CD4-positive, alpha-beta T cell treated with Interleukin-15 for 1 hour (primary cell): ENCODE measurements around the gene BCAP29.

Experiments
- DNase-seq: peaks from one replicate; pipeline ENCODE4 v3.0.0-alpha.2; 2020

BCAP29 gene

DNA sequence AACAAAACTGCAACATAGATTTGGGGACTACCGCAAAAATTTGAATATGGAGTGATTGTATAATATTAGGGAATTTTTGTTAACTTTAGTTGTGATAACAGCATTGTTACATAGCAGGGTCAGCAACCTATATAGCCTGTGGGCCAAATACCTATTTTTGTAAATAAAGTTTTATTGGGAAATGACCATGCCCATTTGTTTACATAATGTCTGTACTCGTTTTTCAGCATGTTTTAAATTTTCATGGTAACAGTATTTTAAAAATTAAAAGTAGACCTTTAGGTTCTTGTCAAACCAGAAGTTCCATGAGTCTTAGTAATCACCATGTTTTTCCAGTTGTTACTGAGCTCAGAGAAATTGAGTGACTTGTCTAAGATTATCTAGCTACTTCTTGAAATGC is 4.7 kb downstream of the BCAP29 start:
- DNase-seq = no peak

DNA sequence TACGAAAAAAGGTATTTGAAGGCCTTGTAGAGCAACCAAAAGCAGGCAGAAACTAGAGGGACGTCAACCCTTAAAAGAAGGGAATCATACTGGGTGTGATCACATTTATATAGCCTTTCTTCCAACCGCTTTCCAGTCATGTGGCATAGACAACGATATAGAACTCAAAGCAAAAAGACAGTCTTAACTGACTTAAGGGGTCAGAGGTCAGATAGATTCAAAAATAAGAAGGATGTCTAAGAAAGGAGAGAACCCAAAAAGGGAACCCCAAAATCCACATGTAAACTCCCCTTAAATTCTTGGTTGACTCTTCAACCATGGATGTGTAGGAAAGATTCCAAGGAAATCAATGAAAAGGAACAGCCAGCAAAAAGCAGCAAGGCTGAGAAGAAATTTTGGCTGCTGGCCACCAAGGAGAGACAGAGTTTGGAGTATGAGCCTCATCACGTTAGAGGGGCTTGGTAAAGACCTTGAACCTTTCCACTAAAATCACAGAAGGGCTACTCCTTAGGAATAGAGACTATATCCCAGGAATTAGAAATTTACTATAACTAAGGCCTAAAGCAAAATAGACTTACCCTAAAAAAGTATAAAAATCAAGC is 8.6 kb downstream of the BCAP29 start:
- DNase-seq = no peak

DNA sequence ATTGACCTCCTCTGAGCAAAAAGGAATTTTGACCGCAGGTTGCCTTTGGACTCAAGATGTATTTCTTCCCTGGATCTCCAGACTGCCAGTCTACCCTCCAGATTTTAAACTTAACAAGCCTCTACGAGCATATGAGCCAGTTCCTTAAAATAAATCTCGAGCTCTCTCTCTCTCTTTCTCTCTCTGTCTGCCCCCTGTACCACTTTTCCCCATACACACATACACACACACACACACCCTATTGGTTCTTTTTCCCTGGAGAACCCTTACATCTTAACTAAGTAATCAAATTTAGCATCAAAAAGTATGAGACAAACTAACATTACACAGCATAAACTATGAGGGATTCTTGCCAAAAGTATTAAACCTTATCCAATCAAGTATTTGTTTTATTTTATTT is 11.4 kb downstream of the BCAP29 start:
- DNase-seq = no peak

DNA sequence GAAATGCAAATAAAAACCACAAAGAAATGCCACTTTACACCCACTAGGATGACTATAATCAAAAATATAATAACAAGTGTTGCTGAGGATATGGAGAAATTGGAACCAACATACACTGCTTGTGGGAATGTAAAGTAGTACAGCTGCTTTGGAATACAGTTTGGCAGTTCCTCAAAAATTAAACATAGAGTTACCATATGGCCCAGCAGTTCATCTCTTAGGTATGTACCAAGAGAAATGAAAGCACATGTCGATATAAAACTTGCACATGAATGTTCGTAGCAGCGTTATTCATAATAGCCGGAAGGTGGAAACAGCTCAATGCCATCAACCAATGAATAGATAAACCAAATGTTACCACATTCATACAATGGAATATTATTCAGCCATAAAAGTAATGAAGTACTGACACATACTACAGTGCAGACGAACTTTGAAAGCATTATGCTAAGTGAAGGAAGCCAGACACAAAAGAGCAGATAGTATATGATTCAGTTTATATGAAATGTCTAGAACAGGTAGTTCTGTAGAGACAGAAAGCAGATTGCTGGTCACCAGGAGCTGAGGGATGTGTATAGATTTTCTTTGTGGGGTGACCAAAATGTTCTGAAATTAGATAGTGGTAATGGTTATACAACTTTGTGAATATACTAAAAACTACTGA is 12.4 kb downstream of the BCAP29 start:
- no peak for DNase-seq

- DNase-seq = no peak
Measured at GRCh38 chr7:107593025-107593410, 13.0 kb downstream of the BCAP29 start.

DNA sequence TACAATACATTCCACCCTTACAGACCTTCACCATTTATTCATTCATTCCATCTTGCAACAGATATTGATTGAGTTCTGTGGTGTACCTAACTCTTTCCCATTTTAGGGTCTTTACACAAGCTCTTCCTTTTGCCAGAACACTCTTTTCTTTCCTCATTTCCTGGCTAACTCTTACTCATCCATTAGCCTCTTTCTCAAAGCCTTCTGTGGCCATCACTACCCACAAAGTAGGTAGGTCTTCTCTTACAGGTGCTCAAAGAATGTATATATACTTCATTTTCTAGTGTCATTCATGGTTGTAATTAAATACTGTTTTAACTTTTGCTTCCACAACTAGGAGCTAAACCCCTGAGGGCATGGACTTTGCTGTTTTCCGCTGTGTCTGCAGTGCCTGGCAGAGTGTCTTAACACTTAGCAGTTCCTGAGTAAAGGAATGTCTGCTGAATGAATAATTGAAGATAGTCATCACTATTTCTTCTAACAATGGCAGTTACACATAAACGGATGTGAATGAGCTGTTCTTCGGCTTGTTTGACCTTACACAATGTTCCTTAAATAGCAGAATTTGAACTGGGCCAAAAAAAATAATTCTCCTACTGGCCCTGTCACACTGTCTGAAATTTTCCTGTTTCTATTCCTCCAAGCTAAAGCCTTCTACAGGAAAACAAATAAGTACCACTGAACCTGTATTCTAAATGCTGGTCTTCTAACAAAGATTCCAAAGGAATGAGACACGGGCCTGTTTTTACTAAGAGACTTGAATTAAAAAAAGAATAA is 15.1 kb downstream of the BCAP29 start:
- no peak for DNase-seq

DNA sequence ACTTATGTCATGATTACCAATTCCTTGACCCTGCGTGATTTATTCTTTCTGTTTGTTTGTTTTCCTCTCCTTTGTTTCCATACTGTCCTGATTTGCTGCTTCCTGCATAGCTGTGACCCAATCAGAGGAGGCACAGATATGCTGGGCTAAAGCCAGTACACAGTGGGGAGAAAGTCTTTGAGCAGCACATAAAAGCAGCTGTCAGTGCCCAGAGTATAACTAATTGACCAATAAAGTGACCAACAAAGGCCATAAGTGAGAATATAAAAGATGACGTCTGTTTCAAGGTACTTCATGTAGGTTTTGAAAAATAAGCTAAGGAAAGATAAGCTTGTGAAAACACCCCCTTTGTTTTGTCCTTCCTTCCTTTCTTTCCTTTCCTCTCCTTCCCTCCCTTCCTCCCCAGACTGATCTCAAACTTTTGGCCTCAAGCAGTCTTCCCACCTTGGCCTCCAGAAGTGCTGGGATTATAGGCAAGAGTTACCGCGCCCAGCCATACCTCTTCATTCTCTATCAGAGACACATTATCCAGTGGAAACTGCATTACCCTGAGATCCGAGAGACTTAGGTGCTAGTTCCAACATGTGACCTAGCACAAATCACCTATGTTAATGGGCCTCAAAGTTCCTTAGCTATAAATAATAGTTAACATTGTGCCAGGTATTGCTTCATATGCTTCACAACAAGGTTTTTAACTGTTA is 17.0 kb downstream of the BCAP29 start:
- no peak for DNase-seq

DNA sequence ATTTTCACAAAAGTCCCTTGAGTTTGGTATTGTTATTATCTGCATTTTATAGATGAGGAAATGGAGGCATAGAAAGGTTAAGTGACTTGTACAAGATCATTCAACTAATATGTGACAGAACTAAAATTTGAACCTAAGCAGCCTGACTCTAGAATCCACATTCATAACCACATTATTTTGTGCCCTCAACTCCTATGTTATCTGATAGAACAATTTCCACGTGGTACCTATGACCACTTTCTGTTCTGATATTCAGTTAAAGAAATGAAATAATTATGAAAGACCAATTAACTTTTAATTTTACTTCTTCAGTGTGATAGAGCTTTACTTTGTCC is 17.5 kb downstream of the BCAP29 start:
- no peak for DNase-seq

GRCh38 chr7:107597953-107598352 is 17.9 kb downstream of the BCAP29 start:
- DNase-seq = no peak

GRCh38 chr7:107599262-107599661 is 19.2 kb downstream of the BCAP29 start:
- no peak for DNase-seq

DNA sequence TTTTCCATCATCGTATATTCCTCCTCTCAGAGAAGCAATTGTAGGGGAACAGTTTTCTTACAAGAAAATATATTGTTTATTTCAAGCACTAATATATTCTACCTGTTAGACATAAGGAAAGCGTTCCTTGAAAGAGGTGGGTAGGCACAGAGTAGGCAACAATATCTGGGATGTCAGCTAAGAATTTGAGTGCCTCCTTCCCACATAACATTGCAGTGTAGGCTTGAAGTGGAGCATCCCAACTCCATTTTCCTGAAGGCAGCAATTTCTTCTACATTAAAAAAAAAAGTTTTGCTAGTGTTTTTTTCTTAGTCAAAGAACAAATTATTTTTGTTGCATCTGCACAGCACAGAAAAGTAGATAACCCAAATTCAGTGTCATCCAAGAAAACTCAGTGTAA is 20.8 kb downstream of the BCAP29 start:
- no peak for DNase-seq

GRCh38 chr7:107605218-107605815 is 25.3 kb downstream of the BCAP29 start:
- no peak for DNase-seq

DNA sequence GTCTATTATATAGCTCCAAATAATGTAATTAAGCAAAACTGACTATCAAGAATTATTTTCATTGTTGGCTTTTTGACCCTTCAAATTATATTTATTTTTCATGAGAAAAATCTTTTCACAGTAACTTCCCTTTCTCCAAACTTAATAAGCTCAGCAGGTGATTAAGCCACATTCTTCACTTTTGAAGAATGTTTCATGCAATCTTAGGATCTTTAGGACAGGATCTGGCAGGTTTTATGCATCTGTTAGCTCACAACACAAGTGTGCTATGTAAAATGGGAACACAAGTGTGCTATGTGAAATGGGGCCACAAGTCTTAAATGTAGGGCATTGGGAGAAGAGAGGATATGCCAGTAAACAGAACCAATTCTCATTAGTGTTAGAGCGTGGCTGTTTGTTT is 26.3 kb downstream of the BCAP29 start:
- no peak for DNase-seq

- DNase-seq = no peak
Measured at GRCh38 chr7:107609811-107610261, 29.8 kb downstream of the BCAP29 start.

GRCh38 chr7:107610323-107610722 is 30.3 kb downstream of the BCAP29 start:
- DNase-seq = no peak

DNA sequence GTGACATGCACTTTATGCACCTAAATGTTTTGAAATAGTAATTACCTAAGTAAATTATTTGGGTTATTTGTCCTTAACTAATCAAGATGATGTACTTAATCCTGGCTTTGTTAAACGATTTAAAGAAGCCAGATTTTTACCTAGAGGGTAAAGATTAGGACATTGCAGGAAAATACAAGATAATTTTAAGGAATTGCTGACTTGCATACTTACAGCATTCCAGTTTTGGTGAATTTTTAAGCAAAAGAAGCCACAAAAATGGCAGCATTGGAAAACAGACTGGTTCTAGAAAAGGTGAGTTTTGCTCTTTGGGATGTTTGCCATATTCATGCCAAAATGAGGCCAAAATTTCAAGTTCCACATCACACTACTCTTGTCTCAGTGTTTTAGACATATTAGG is 33.4 kb downstream of the BCAP29 start:
- DNase-seq = no peak

GRCh38 chr7:107613948-107614347 is 33.9 kb downstream of the BCAP29 start:
- DNase-seq = no peak

GRCh38 chr7:107614425-107614824 is 34.4 kb downstream of the BCAP29 start:
- DNase-seq = no peak

DNA sequence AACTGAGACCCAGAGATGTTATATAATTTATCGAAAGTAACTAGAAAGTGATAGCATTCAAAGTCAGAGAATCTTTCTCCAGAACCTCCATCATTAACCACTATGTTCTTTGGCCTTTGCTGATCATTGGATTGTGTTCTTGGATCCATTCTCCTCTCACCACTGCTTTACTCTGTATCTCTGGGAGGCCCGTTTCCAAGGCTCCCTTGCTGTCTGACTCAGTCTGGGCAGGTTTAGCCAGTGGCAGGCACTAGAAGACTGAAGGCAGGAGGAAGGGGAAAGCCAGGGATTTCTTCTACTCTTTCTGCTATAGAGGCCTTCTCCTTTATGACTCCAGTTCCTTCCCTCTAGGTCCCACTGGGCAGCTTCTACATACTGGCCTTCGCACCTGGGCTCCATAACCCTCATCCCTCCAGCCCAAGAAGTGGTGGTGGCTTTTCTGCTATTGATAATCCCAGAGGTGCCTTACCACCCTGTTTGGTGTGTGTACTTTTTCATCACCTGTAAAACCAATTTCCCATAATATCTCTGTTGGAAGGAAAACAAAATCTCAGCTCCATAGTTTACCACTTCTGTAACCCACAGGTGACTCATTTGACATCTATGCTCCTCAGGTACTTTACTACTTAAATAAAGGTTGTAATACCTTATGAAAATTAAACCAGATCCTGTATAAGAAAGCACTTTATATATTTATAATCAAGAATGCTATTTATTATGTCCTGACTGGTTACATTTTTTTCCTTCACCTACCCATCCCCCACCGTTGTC is 36.0 kb downstream of the BCAP29 start:
- DNase-seq = no peak

- no peak for DNase-seq
Measured at GRCh38 chr7:107622429-107622828, 42.4 kb downstream of the BCAP29 start.

GRCh38 chr7:107622894-107623293 is 42.8 kb downstream of the BCAP29 start:
- no peak for DNase-seq

- DNase-seq = no peak
Measured at GRCh38 chr7:107627002-107627401, 47.0 kb downstream of the BCAP29 start.
